Heart left ventricle (tissue), 13 donors: ENCODE measurements around the gene TH.

Experiments used
- CTCF ChIP-seq, 12 donors: fragments of 200-600 bp; sonication (generic) in 4 of 12; IDR thresholded peaks; one replicate each; pipeline versions ENCODE4 v1.5.0 to v1.8.0; 2018 to 2022; ENCODE audit warnings: antibody characterized with exemption in 12 of 12, mild to moderate bottlenecking in 5 of 12
- POLR2A ChIP-seq, 2 donors: fragments of 450-650 bp; IDR thresholded peaks; one replicate each; pipeline ENCODE4 v1.6.1; 2017; ENCODE audit warnings: antibody characterized with exemption in 2 of 2, mild to moderate bottlenecking in 2 of 2, moderate library complexity in 2 of 2
- donor health status: ischemic (EF 13 %, LVEDD 7.1; RV severe dilation, severe dysfunction).
- donor health status: DM: no; HTN: yes; CAD: no.
- donor health status: DM: no; HTN: no; CAD: no.
- donor health status: ischemic (EF 25% LVEDD 6.9; RV normal size, moderate dysfunction).
- donor health status: ischemic (EF 25% LVEDD 5.7; RV mildly dilated, moderate dysfunction).
- donor health status: ischemic (EF 35%, LVEDD 5.7; RV mildly dilated, moderate dysfunction).
- donor health status: nonischemic (EF 11% LVEDD 7.7; RV severe dilation, severe dysfunction).
- donor health status: DM: yes; HTN: yes; CAD: no.
- donor health status: PGD.
- donor health status: ischemic (EF 29% LVEDD 5.4; RV normal size, mild dysfunction).
- donor health status: nonischemic (EF 23%, LVEDD 6.1; RV moderate dilation, normal function).

GRCh38 chr11:2128511-2129307, 42.9 kb downstream of the TH start:
- TF ChIP-seq CTCF (IDR thresholded peaks at IDR 0.05) (no peak), POLR2A (IDR thresholded peaks at IDR 0.05) (no peak)
